HG02678 (cell line): ENCODE data around the gene ARHGEF19.
A peak's percentile ranks its signal among the peaks of the same experiment; 100 is the strongest.
"Not testable (repeated sequence)": the region's sequence is repeated elsewhere in the genome, so short reads cannot be mapped to it uniquely, and the experiment has no call there.

Source experiments
- ATAC-seq: cut with Tn5 transposase; IDR thresholded peaks from one replicate; pipeline ENCODE4 v1.9.1; 2021; ENCODE audit warnings: mild to moderate bottlenecking, moderate library complexity; ENCODE audit not compliant: unreplicated experiment

The ARHGEF19 gene

GRCh38 chr1:16168622-16169360 lies 43.7 kb downstream of the ARHGEF19 start:
- ATAC-seq: no peak

GRCh38 chr1:16168144-16168495 lies 44.3 kb downstream of the ARHGEF19 start:
- ATAC-seq: not testable (repeated sequence)

GRCh38 chr1:16167331-16168143 lies 44.9 kb downstream of the ARHGEF19 start:
- ATAC-seq: peak; percentile 65

- no peak for ATAC-seq
Observed at GRCh38 chr1:16166117-16166516, 46.3 kb downstream of the ARHGEF19 start.

- ATAC-seq: no peak
Observed at GRCh38 chr1:16165548-16165947, 46.9 kb downstream of the ARHGEF19 start.

- no peak for ATAC-seq
Observed at GRCh38 chr1:16165073-16165364, 47.4 kb downstream of the ARHGEF19 start.

- no peak for ATAC-seq
Observed at GRCh38 chr1:16164213-16165072, 48.0 kb downstream of the ARHGEF19 start.

GRCh38 chr1:16163608-16164212 lies 48.7 kb downstream of the ARHGEF19 start:
- not testable (repeated sequence) for ATAC-seq

GRCh38 chr1:16162163-16162822 lies 50.2 kb downstream of the ARHGEF19 start:
- ATAC-seq: no peak

GRCh38 chr1:16161717-16162116 lies 50.7 kb downstream of the ARHGEF19 start:
- no peak for ATAC-seq

- ATAC-seq: no peak
Observed at GRCh38 chr1:16158993-16159831, 53.2 kb downstream of the ARHGEF19 start.

GRCh38 chr1:16158025-16158424 lies 54.4 kb downstream of the ARHGEF19 start:
- ATAC-seq: no peak

- no peak for ATAC-seq
Observed at GRCh38 chr1:16156848-16157495, 55.5 kb downstream of the ARHGEF19 start.

GRCh38 chr1:16155537-16156410 lies 56.7 kb downstream of the ARHGEF19 start, which contains the start of gene EPHA2:
EPHA2 (minus strand) TSS chr1:16156069; CDS start chr1:16155932, 137 bp downstream.
- no peak for ATAC-seq

- ATAC-seq: no peak
Observed at GRCh38 chr1:16153999-16154673, 58.3 kb downstream of the ARHGEF19 start.

GRCh38 chr1:16153096-16153998 lies 59.1 kb downstream of the ARHGEF19 start:
- no peak for ATAC-seq
